GM19240 (cell line): ENCODE results near the gene IL31.
"Not testable (repeated sequence)": the region's sequence is repeated elsewhere in the genome, so short reads cannot be mapped to it uniquely, and the experiment has no call there.

ENCODE experiments used
- DNase-seq: peaks from one replicate; pipeline ENCODE4 v3.0.0; 2011; ENCODE audit warnings: low spot score; ENCODE audit not compliant: insufficient read length

The IL31 gene

DNA sequence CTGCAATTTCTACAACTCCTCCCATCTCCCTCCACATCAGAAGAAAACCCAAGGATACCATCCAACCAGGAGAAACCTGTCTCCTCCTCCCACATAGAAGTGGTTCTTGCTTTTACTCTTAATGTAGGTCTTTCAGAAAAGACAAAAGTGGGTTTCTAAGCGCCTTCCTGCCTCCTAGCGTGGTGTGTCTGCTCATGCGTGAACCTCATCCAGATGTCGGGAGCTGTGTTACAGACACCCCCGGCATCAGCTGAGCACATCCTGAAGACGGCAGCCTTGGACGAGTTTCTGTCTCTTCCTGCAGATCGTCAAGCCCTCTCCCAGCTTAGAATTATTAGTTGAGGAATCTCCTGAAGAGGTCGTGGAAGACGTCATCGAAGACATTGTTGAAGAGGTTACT is 18.4 kb upstream of the IL31 start:
- DNase-seq: no peak

GRCh38 chr12:122190842-122191668 is 17.0 kb upstream of the IL31 start:
- peak; percentile 62 for DNase-seq

DNA sequence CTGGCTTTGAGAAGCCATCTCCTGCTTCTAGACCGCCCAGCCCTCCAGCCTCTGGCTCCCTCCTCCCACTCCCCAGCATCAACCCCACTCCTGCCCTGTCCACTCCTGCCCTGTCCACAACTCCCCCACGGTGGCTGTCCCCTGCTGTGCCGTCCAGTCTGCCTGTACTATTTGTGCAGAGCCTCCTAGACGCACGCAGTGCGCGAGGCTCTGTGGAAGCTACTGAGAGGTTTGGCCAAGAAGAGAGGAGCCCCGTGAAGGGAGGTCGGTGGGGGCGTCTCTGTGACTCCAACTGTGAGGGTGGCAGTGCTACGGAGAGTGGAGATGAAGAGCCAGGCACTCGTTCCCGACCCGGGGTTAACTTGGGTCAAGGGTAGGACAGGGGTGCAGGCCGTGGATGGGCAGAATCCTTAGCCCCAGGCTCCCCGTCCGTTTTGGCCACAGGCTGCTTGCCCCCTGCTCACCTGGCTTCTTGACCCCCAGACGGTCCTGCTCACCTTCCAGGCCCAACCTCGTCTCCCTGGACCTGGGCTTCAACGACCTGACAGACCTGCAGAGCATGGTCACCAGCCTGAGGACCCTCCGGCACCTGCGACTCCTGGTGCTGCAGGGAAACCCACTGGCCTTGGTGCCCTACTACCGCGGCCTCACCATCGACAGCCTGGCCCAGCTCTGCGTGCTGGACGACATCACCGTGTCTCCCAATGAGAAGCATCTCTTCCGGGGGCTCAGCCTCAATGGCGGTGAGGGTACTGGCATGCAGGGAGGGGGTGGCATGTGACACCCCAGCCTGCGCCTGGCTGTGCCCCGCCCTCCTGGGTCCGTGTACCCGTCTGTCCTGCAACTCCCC is 15.8 kb upstream of the IL31 start:
- DNase-seq: no peak

- DNase-seq: no peak
Observed at GRCh38 chr12:122187466-122187865, 13.4 kb upstream of the IL31 start.

- no peak for DNase-seq
Observed at GRCh38 chr12:122185494-122186082, 11.6 kb upstream of the IL31 start.

DNA sequence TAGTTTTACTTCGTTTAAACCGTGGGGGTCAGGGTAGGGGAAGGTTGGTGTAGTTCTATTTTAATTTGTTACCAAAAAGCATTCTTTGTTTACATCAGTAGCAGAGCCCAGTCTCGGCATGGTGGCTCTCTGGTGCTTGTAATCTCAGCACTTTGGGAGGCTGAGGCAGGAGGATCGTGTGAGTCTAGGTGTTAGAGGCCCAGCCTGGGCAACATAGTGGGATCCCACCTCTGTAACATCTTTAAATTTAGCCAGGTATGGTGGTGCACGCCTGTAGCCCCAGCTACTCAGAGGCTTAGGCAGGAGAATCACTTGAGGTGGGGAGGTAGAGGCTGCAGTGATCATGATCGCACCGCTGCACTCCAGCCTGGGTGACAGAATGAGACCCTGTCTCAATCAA is 11.1 kb upstream of the IL31 start:
- no peak for DNase-seq

- no peak for DNase-seq
Observed at GRCh38 chr12:122184517-122184916, 10.5 kb upstream of the IL31 start.

GRCh38 chr12:122183588-122183940 is 9.5 kb upstream of the IL31 start:
- no peak for DNase-seq

DNA sequence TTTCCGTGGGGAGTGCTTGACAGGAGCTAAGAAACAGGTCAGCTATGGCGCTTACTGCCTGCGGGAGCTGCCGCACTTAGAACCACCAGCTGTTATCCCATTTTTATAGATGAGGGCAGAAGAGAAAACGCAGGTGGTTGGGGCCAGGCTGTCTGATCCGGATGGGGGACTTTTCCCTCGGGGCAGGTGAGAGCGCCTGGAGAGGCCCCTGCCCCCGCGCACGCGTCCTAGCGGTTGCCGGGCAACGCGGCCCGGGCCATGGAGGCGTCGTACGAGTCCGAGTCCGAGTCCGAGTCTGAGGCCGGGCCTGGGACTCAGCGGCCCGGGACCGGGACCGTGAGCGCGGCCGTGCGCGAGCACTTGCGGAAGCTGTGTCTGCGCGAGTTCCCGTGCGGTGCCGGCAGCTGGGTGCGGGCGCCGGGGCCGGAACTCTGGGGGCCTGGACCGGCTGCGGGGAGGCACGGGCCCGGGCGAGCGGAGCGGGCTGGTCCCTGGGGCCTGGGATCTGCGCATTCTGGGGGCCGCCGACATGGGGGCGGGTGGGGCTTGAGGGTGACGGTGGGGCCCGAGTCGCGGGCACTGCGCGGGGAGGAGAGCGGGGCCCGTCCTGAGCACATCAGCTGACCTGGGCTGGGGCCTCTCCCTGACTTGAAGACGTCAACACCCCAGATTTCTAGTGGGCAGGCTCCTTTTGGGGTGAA is 9.0 kb upstream of the IL31 start, which contains the start of gene LRRC43:
Gene LRRC43 (plus strand): TSS at position 237 of the 701 bp plus-strand sequence. CDS start 22 bp downstream, at position 259.
- no peak for DNase-seq

DNA sequence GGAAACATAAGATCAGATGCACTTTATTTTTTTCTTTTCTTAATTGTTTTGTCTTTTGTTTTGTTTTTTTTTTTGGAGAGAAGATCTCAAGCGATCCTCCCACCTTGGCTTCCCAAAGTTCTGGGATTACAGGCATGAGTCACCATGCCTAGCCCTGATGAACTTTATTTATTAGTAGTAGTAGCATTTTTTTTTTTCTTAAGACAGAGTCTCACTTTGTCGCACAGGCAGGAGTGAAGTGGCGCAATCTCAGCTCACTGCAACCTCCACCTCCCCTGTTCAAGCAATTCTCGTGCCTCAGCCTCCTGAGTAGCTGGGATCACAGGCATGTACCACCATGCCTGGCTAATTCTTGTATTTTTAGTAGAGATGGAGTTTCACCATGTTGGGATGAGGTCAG is 2.5 kb upstream of the IL31 start:
- DNase-seq: not testable (repeated sequence)

GRCh38 chr12:122172262-122172939 is 1.6 kb downstream of the IL31 start:
- DNase-seq: no peak

- no peak for DNase-seq
Observed at GRCh38 chr12:122171399-122171798, 2.6 kb downstream of the IL31 start.

DNA sequence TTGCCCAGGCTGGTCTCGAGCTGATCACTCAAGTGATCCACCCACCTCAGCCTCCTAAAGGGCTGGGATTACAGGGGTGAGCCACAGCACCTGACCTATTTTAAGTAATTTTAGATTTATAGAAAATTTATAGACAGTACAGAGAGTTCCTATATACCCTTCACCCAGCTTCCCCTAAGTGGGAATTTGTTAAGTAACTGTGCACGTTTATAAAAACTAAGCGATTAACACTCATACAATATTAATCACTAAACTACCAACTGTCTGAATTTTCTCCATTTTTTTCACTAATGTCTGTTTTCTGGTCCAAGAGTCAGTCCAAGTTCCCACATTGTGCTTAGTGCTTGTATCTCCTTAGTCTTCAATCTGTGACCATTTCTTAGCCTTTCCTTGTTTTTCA is 5.5 kb downstream of the IL31 start:
- DNase-seq: no peak

DNA sequence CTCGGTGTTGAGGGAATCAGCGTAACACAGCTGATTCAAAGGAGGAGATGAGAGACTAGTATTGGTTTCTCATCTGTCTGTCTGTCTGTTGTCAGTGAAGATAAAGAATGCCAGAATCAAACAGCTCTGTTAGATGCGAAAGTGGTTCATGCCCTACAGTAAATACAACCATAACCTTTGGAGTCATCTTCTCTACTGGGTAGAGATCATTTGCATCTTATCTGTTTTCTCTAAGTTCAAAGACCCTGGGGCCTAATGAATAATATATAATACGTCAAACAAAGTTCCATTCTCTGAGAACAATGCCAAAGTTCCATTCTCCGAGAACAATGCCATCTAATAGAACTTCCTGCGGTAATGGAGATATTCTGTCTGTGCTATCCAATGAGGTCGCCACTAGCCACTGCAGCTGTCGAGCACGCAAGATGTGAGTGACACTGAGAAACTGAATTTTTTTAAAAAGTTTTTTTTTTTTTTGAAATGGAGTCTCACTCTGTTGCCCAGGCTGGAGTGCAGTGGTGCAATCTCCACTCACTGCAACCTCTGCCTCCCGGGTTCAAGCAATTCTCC is 6.6 kb downstream of the IL31 start:
- no peak for DNase-seq

- no peak for DNase-seq
Observed at GRCh38 chr12:122166422-122167349, 7.3 kb downstream of the IL31 start.

DNA sequence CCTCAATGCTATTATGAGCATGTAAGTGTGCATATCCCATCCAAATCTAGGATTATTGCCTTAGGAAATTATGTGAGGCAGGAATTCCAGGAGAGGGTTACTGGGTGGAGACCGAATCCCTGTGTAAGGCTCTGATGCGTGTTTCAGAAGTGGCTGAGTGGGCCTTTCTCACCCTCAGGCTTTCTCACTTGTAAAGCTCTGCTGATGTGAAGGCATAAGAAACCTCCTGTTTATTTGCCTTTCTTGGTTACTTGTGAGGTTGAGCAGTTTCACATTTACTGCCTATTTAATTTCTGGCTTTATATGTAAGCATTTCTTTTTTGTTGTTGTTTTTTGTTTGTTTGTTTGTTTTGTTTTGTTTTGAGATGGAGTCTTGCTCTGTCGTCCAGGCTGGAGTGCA is 11.0 kb downstream of the IL31 start:
- no peak for DNase-seq

DNA sequence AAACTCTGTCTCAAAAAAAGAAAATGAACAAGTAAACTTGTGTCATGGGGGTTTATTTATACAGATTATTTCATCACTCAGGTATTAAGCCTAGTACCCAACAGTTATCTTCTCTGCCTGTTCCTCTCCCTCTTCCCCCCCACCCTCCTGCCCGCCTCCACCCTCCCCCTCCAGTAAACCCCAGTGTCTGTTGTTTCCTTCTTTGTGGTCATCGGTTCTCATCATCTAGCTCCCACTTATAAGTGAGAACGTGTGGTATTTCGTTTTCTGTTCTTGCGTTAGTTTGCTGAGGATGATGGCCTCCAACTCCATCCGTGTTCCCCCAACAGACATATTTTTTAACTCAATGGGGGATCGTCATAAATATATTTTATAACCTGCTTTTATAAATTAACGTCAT is 12.3 kb downstream of the IL31 start:
- no peak for DNase-seq

DNA sequence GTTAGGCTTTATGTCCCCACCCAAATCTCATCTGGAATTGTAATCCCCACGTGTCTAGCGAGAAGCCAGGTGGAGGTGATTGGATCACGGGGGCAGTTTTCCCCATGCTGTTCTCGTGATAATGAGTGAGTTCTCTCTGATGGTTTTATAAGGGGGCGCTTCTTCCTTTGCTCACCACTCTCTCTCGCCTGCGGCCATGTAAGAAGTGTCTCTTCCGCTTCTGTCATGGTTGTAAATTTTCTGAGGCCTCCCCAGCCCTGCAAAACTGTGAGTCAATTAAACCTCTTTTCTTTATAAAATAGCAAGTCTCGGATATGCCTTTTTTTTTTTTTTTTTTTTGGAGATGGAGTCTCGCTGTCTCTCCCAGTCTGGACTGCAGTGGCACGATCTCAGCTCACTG is 13.3 kb downstream of the IL31 start:
- no peak for DNase-seq

GRCh38 chr12:122159882-122160281 is 14.1 kb downstream of the IL31 start:
- DNase-seq: no peak
